ENCODE results near the gene CEACAM7.

DNA sequence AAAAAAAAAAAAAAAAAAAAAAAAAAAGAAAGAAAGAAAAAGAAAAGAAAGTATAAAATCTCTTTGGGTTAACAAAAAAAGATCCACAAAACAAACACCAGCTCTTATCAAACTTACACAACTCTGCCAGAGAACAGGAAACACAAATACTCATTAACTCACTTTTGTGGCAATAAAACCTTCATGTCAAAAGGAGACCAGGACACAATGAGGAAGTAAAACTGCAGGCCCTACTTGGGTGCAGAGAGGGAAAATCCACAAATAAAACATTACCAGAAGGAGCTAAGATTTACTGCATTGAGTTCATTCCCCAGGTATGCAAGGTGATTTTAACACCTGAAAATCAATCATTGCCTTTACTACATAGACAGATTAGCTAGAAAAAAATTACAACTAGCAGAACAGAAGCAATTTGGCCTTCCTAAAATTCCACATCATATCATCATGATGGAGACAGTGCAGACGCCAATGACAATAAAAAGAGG lies 10.7 kb upstream of the CEACAM7 start:
- TF ChIP-seq, protein P1, sequence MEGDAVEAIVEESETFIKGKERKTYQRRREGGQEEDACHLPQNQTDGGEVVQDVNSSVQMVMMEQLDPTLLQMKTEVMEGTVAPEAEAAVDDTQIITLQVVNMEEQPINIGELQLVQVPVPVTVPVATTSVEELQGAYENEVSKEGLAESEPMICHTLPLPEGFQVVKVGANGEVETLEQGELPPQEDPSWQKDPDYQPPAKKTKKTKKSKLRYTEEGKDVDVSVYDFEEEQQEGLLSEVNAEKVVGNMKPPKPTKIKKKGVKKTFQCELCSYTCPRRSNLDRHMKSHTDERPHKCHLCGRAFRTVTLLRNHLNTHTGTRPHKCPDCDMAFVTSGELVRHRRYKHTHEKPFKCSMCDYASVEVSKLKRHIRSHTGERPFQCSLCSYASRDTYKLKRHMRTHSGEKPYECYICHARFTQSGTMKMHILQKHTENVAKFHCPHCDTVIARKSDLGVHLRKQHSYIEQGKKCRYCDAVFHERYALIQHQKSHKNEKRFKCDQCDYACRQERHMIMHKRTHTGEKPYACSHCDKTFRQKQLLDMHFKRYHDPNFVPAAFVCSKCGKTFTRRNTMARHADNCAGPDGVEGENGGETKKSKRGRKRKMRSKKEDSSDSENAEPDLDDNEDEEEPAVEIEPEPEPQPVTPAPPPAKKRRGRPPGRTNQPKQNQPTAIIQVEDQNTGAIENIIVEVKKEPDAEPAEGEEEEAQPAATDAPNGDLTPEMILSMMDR (IDR thresholded peaks at IDR 0.05), result no peak
- TF ChIP-seq EP300 (IDR thresholded peaks at IDR 0.05), result no peak

Measured in esophagus muscularis mucosa (tissue), 3 donors.